ENCODE measurements around the gene GRK3. TPM values are rescaled to one million over a fixed set of nuclear protein-coding genes. Genes with fewer than 3 reads are reported as not detected.

Gene GRK3
- total RNA-seq, 4 donors from 2014 or later: 7.6 to 10.7 (median 8.8) TPM

GRCh38 chr22:25748704-25749103, 184.2 kb downstream of the GRK3 start:
- Histone ChIP-seq H3K27ac (no peak overlapping the region), H3K27me3 (no peaks in the 10 kb centered on the region), H3K4me1 (no peaks in the 10 kb centered on the region), H3K9me3 (no peaks in the 10 kb centered on the region), H3K36me3 (no peaks in the 10 kb centered on the region), H3K4me3 (replicated peaks in 1 of 3) (no peak overlapping the region)
- TF ChIP-seq CTCF (IDR thresholded peaks at IDR 0.05) (no peak), POLR2A (IDR thresholded peaks at IDR 0.05) (no peak)
- no peak for DNase-seq
- intact Hi-C loops (cut with DNase I): no loop called here
- 44 to 84% methylated on average over 2 of the region's 2 CpGs for WGBS, 2 donors

- H3K27ac ChIP-seq: no peak overlapping the region
- intact Hi-C loops (cut with DNase I): no loop called here
- 91 to 92% methylated on average over 10 of the region's 10 CpGs for WGBS, 2 donors
Observed at GRCh38 chr22:25749420-25750169, 185.1 kb downstream of the GRK3 start.

GRCh38 chr22:25750569-25751173, 186.2 kb downstream of the GRK3 start:
- TF ChIP-seq POLR2A (IDR thresholded peaks at IDR 0.05): no peak
- TF ChIP-seq CTCF (IDR thresholded peaks at IDR 0.05): no peak
- no peaks in the 10 kb centered on the region for H3K9me3 ChIP-seq
- no peaks in the 10 kb centered on the region for H3K27me3 ChIP-seq
- no peaks in the 10 kb centered on the region for H3K36me3 ChIP-seq
- H3K4me1 ChIP-seq: no peaks in the 10 kb centered on the region
- no peak overlapping the region for H3K4me3 ChIP-seq (replicated peaks in 1 of 3)
- no peak for DNase-seq
- intact Hi-C loops (cut with DNase I): no loop called here
- H3K27ac ChIP-seq: no peak overlapping the region
- 62 to 69% methylated on average over 6 of the region's 6 CpGs for WGBS, 2 donors

More at GRCh38 chr22:25749420-25750169, 185.1 kb downstream of the GRK3 start:
- no peaks in the 10 kb centered on the region for H3K4me1 ChIP-seq
- H3K9me3 ChIP-seq: no peaks in the 10 kb centered on the region
- TF ChIP-seq CTCF (IDR thresholded peaks at IDR 0.05) (no peak), POLR2A (IDR thresholded peaks at IDR 0.05) (no peak)
- no peak overlapping the region for H3K4me3 ChIP-seq (replicated peaks in 1 of 3)
- DNase-seq: no peak
- H3K36me3 ChIP-seq: no peaks in the 10 kb centered on the region
- H3K27me3 ChIP-seq: no peaks in the 10 kb centered on the region

GRCh38 chr22:25751174-25751581, 186.7 kb downstream of the GRK3 start:
- intact Hi-C loops (cut with DNase I): no loop called here
- Histone ChIP-seq H3K36me3 (no peaks in the 10 kb centered on the region), H3K4me3 (replicated peaks in 1 of 3) (no peak overlapping the region), H3K27me3 (no peaks in the 10 kb centered on the region), H3K9me3 (no peaks in the 10 kb centered on the region), H3K4me1 (no peaks in the 10 kb centered on the region), H3K27ac (no peak overlapping the region)
- TF ChIP-seq CTCF (IDR thresholded peaks at IDR 0.05) (no peak), POLR2A (IDR thresholded peaks at IDR 0.05) (no peak)
- DNase-seq: no peak
- WGBS, 2 donors: 64 to 77% methylated on average over 4 of the region's 4 CpGs

- Histone ChIP-seq H3K4me3 (replicated peaks in 1 of 3) (no peak overlapping the region), H3K27ac (no peak overlapping the region), H3K4me1 (no peaks in the 10 kb centered on the region), H3K9me3 (no peaks in the 10 kb centered on the region), H3K27me3 (no peaks in the 10 kb centered on the region), H3K36me3 (no peaks in the 10 kb centered on the region)
- TF ChIP-seq POLR2A (IDR thresholded peaks at IDR 0.05): no peak
- TF ChIP-seq CTCF (IDR thresholded peaks at IDR 0.05): no peak
- 89 to 100% methylated on average over 6 to 15 of the region's 48 CpGs for WGBS, 2 donors
- DNase-seq: no peak
- intact Hi-C loops (cut with DNase I): no loop called here
Observed at GRCh38 chr22:25752615-25753214, 188.2 kb downstream of the GRK3 start.

All from thyroid gland (tissue), 4 donors.